Transverse colon (tissue), 4 donors: ENCODE data around the gene LRRTM2.

Source experiments
- EP300 ChIP-seq: sonication (generic); formaldehyde crosslinking; IDR thresholded peaks from one replicate; pipeline ENCODE4 v1.6.1; 2017; ENCODE audit warnings: antibody characterized with exemption, low read depth
- POLR2A ChIP-seq: fragments of 450-650 bp; IDR thresholded peaks from one replicate; pipeline ENCODE4 v1.6.1; 2016; ENCODE audit warnings: antibody characterized with exemption, mild to moderate bottlenecking, moderate library complexity
- POLR2AphosphoS5 ChIP-seq, 3 donors: sonication (generic); formaldehyde crosslinking; IDR thresholded peaks; one replicate each; pipeline ENCODE4 v1.6.1; 2016; ENCODE audit warnings: antibody characterized with exemption in 3 of 3
- TF ChIP-seq, protein P1 (sequence below), 5 experiments: fragments of 200-600 bp in 3 of 5; fragments of 450-650 bp in 2 of 5; sonication (generic) in 3 of 5; IDR thresholded peaks; 1 replicate in 2 of 5; 2 replicates in 3 of 5; pipeline ENCODE4 v1.5.1; 2016 to 2017; ENCODE audit warnings: antibody characterized with exemption in 5 of 5, inconsistent platforms in 3 of 5, mild to moderate bottlenecking in 2 of 5, moderate library complexity in 1 of 5

DNA sequence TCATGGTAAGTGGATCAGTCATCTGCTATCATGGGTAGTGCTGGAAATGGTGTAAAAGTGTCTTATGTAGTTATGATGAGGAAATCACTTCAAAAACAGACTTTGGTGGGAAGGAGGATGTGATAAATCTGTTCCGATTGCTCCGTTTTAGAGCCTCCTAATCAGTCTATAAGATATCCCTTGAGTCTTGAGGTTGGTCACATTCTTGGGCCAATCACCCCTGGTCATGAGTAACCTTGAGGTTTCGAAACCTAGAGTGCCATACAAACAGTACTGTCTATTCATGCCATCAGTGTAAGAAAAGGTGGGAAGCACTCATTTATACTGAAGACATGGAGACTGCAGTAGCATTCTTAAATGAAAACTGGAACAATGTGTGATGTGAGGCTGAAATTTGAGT lies 45.8 kb downstream of the LRRTM2 start:
- TF ChIP-seq EP300: no peak
- TF ChIP-seq POLR2A: no peak
- TF ChIP-seq, protein P1, sequence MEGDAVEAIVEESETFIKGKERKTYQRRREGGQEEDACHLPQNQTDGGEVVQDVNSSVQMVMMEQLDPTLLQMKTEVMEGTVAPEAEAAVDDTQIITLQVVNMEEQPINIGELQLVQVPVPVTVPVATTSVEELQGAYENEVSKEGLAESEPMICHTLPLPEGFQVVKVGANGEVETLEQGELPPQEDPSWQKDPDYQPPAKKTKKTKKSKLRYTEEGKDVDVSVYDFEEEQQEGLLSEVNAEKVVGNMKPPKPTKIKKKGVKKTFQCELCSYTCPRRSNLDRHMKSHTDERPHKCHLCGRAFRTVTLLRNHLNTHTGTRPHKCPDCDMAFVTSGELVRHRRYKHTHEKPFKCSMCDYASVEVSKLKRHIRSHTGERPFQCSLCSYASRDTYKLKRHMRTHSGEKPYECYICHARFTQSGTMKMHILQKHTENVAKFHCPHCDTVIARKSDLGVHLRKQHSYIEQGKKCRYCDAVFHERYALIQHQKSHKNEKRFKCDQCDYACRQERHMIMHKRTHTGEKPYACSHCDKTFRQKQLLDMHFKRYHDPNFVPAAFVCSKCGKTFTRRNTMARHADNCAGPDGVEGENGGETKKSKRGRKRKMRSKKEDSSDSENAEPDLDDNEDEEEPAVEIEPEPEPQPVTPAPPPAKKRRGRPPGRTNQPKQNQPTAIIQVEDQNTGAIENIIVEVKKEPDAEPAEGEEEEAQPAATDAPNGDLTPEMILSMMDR (IDR thresholded peaks at IDR 0.05): no peak
- no peak for TF ChIP-seq POLR2AphosphoS5 (IDR thresholded peaks at IDR 0.05)
